Cardiac fibroblast (primary cell): ENCODE results near the gene TBC1D4.

Experiments
- DNase-seq, 2 donors: peaks; one replicate each; pipeline versions ENCODE4 v3.0.0 to v3.0.0-alpha.2; 2010; ENCODE audit warnings: low read depth in 2 of 2
- H3K4me3 ChIP-seq, 2 donors: replicated peaks in 1 of 2; 1 replicate in 1 of 2; 2 replicates in 1 of 2; pipeline ENCODE4 v1.5.1; 2011; ENCODE audit warnings: low read depth in 2 of 2, low read length in 2 of 2, mild to moderate bottlenecking in 2 of 2, moderate library complexity in 1 of 2
- TF ChIP-seq, protein P1 (sequence below): IDR thresholded peaks from one replicate; pipeline ENCODE4 v1.5.1; 2011; ENCODE audit warnings: low read depth, mild to moderate bottlenecking, low read length, inconsistent platforms

The TBC1D4 gene

GRCh38 chr13:75369981-75370380 lies 112.0 kb downstream of the TBC1D4 start:
- no peak overlapping the region for H3K4me3 ChIP-seq
- TF ChIP-seq, protein P1, sequence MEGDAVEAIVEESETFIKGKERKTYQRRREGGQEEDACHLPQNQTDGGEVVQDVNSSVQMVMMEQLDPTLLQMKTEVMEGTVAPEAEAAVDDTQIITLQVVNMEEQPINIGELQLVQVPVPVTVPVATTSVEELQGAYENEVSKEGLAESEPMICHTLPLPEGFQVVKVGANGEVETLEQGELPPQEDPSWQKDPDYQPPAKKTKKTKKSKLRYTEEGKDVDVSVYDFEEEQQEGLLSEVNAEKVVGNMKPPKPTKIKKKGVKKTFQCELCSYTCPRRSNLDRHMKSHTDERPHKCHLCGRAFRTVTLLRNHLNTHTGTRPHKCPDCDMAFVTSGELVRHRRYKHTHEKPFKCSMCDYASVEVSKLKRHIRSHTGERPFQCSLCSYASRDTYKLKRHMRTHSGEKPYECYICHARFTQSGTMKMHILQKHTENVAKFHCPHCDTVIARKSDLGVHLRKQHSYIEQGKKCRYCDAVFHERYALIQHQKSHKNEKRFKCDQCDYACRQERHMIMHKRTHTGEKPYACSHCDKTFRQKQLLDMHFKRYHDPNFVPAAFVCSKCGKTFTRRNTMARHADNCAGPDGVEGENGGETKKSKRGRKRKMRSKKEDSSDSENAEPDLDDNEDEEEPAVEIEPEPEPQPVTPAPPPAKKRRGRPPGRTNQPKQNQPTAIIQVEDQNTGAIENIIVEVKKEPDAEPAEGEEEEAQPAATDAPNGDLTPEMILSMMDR = no peak
- DNase-seq = no peak

- peak; percentile 92 to 96 for DNase-seq
- no peak overlapping the region for H3K4me3 ChIP-seq
- TF ChIP-seq, protein P1 = no peak
Measured at GRCh38 chr13:75368167-75368566, 113.8 kb downstream of the TBC1D4 start.

DNA sequence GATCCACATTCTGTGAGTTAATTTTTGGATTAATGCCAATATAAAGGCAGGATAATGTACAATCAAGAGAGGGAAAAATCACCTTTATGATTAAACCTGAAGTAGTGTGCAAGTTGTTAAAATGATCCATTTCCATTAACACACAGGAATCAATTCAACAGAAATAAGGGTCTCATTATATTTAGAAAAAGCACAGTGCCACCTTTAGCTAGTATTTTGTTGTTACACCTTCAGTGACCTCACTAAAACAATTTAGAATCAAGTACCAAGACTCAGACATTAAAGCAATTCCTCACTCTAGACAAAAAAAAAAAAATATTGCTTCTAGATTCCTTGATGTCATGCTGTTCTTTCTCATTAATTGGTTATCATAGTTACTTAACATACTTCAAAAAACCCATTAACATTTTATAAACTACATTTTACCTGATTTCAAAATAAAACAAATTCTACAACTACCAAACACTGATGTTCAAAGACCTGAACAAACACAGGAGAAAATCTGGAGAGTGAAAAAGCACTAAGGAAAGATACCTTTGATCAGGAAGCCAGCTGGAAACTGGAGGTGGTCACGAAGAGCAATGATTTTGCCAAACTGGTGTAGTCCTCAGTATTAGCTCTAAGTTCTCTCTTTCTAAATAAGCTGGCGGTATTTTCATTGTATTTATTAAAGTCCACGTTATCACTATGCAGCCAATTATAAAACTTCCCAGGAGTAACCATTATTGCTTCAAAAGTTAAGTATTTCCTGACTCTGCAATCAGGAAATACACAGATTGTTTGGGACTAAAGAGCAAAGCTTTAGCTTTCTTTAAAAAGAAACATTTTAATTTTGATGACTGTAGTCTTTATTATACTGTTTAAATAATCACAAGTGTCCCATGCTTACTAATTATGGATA lies 115.3 kb downstream of the TBC1D4 start:
- peak overlapping the region in 1 of 2 donors; percentile 37 for H3K4me3 ChIP-seq
- peak; percentile 29 to 39 for DNase-seq
- TF ChIP-seq, protein P1 = peak; percentile 1

GRCh38 chr13:75365724-75366173 lies 116.2 kb downstream of the TBC1D4 start:
- peak; percentile 46 to 96 for DNase-seq
- peak overlapping the region in 1 of 2 donors; percentile 37 for H3K4me3 ChIP-seq
- TF ChIP-seq, protein P1 = peak; percentile 36

DNA sequence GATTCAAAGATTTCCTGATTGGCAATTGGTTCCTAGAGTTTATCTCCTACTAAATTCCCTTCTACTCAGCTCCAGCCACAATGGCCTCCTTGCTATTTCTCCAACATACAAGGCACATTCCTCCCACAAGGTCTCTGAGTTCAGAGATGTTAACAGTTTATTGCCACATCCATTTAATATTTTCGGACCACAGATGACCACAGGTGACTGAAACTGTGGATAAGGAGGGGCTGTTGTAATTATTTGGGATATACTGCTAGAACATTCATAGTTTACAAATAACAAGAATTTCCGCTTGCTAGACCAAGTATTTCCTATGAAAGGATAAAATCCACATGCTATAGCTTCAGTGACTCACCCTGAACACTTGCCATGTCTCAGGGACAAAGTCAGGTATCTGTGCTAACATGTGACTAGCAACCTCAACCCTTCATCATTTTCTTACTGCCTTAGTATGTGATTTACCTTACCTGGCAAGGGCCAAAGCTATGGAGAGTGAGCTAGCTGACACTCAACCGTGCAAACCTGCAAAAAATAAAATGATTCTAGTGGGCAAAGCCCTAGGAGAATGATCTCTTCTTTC lies 117.7 kb downstream of the TBC1D4 start:
- TF ChIP-seq, protein P1 = no peak
- peak in 1 of 2 donors; percentile 28 for DNase-seq
- H3K4me3 ChIP-seq = no peak overlapping the region

- DNase-seq = no peak
- TF ChIP-seq, protein P1 = no peak
- H3K4me3 ChIP-seq = no peak overlapping the region
Measured at GRCh38 chr13:75363371-75363770, 118.6 kb downstream of the TBC1D4 start.
